WTC11 (cell line): Measurements from ENCODE around the gene AOC1. TPM values are rescaled to one million over a fixed set of nuclear protein-coding genes. Genes with fewer than 3 reads are reported as not detected.

Source experiments
- ATAC-seq: fragments of 200-7000 bp; cut with Tn5 transposase; 2 replicates; pipeline ENCODE4 v1.10.0; 2021; ENCODE audit warnings: mild to moderate bottlenecking, moderate library complexity
- CTCF ChIA-PET: fragments of 300-600 bp; sonication (Branson Sonifier 250); formaldehyde crosslinking; loops from one replicate; lab custom pipeline; 2021; ENCODE audit warnings: antibody characterized with exemption; lab: Charles Lee
- POLR2A ChIA-PET: fragments of 350-600 bp; sonication (Branson Sonifier 250); formaldehyde crosslinking; loops from one replicate; lab custom pipeline; 2021; ENCODE audit warnings: antibody characterized with exemption; lab: Charles Lee
- DNase-seq: peaks from one replicate; pipeline ENCODE4 v3.0.0; 2021; ENCODE audit warnings: low spot score
- H3K27ac Mint-ChIP-seq: 2 replicates; pipeline ENCODE4 v1.8.0; 2021; ENCODE audit warnings: mixed read lengths
- H3K27me3 Mint-ChIP-seq: 2 replicates; pipeline ENCODE4 v1.8.0; 2021; ENCODE audit warnings: low read depth, mild to moderate bottlenecking, moderate library complexity, mixed read lengths
- H3K36me3 Mint-ChIP-seq: 2 replicates; pipeline ENCODE4 v1.8.0; 2021; ENCODE audit warnings: mixed read lengths
- H3K4me1 Mint-ChIP-seq: 2 replicates; pipeline ENCODE4 v1.8.0; 2022; ENCODE audit warnings: mixed read lengths
- H3K4me3 Mint-ChIP-seq: 2 replicates; pipeline ENCODE4 v1.8.0; 2021; ENCODE audit warnings: mild to moderate bottlenecking, moderate library complexity, mixed read lengths
- H3K9me3 Mint-ChIP-seq: 2 replicates; pipeline ENCODE4 v1.8.0; 2021; ENCODE audit warnings: mixed read lengths
- ARID4B ChIP-seq: sonication (generic); formaldehyde crosslinking; IDR thresholded peaks from 2 replicates; pipeline ENCODE4 v1.8.0; 2023; ENCODE audit warnings: missing genetic modification reagents, mild to moderate bottlenecking, borderline replicate concordance
- ATF1 ChIP-seq: sonication (generic); formaldehyde crosslinking; IDR thresholded peaks from 2 replicates; pipeline ENCODE4 v1.8.1; 2023; ENCODE audit warnings: mild to moderate bottlenecking, moderate library complexity, missing genetic modification reagents
- CBFB ChIP-seq: sonication (generic); formaldehyde crosslinking; IDR thresholded peaks from 2 replicates; pipeline ENCODE4 v1.8.1; 2022; ENCODE audit warnings: mild to moderate bottlenecking, low read depth, missing genetic modification reagents
- CREB1 ChIP-seq: sonication (generic); formaldehyde crosslinking; IDR thresholded peaks from 2 replicates; pipeline ENCODE4 v1.8.0; 2023; ENCODE audit warnings: mild to moderate bottlenecking, missing genetic modification reagents
- FOXK1 ChIP-seq: sonication (generic); formaldehyde crosslinking; IDR thresholded peaks from 2 replicates; pipeline ENCODE4 v1.8.0; 2022; ENCODE audit warnings: mild to moderate bottlenecking, moderate library complexity, missing genetic modification reagents
- FOXP1 ChIP-seq: sonication (generic); formaldehyde crosslinking; IDR thresholded peaks from 2 replicates; pipeline ENCODE4 v1.8.0; 2022; ENCODE audit warnings: missing genetic modification reagents, mild to moderate bottlenecking, moderate library complexity, borderline replicate concordance
- GTF2I ChIP-seq: fragments of 250-450 bp; sonication (Bioruptor Pico); conservative IDR thresholded peaks from 2 replicates; pipeline ENCODE4 v1.4.0; 2021; ENCODE audit warnings: mild to moderate bottlenecking
- JUN ChIP-seq: sonication (generic); formaldehyde crosslinking; IDR thresholded peaks from 2 replicates; pipeline ENCODE4 v1.8.0; 2023; ENCODE audit warnings: mild to moderate bottlenecking, missing genetic modification reagents
- KAT7 ChIP-seq: sonication (generic); formaldehyde crosslinking; IDR thresholded peaks from 2 replicates; pipeline ENCODE4 v1.8.1; 2023; ENCODE audit warnings: missing genetic modification reagents, mild to moderate bottlenecking, borderline replicate concordance
- MXD4 ChIP-seq: fragments of 250-450 bp; sonication (Bioruptor Pico); IDR thresholded peaks from 2 replicates; pipeline ENCODE4 v1.8.0; 2021; ENCODE audit warnings: mild to moderate bottlenecking, moderate library complexity, borderline replicate concordance
- NFYB ChIP-seq: sonication (generic); formaldehyde crosslinking; conservative IDR thresholded peaks from 2 replicates; pipeline ENCODE4 v1.8.0; 2022; ENCODE audit warnings: low read depth, missing genetic modification reagents
- NR2C2 ChIP-seq: sonication (generic); formaldehyde crosslinking; IDR thresholded peaks from 2 replicates; pipeline ENCODE4 v1.8.0; 2022; ENCODE audit warnings: mild to moderate bottlenecking, missing genetic modification reagents
- PREB ChIP-seq: sonication (generic); formaldehyde crosslinking; IDR thresholded peaks from 2 replicates; pipeline ENCODE4 v1.8.1; 2022; ENCODE audit warnings: mild to moderate bottlenecking, missing genetic modification reagents, moderate library complexity, borderline replicate concordance
- RELA ChIP-seq: sonication (generic); formaldehyde crosslinking; IDR thresholded peaks from 2 replicates; pipeline ENCODE4 v1.8.1; 2022; ENCODE audit warnings: missing genetic modification reagents, mild to moderate bottlenecking, borderline replicate concordance
- RORB ChIP-seq: fragments of 250-450 bp; sonication (Bioruptor Pico); IDR thresholded peaks from 2 replicates; pipeline ENCODE4 v1.9.0; 2021; ENCODE audit warnings: mild to moderate bottlenecking
- TEAD4 ChIP-seq: sonication (generic); formaldehyde crosslinking; IDR thresholded peaks from 2 replicates; pipeline ENCODE4 v1.8.0; 2022; ENCODE audit warnings: mild to moderate bottlenecking, missing genetic modification reagents
- ZMAT4 ChIP-seq: fragments of 250-450 bp; sonication (Bioruptor Pico); IDR thresholded peaks from 2 replicates; pipeline ENCODE4 v1.9.0; 2021; ENCODE audit warnings: mild to moderate bottlenecking
- ZNF121 ChIP-seq: sonication (generic); formaldehyde crosslinking; IDR thresholded peaks from 2 replicates; pipeline ENCODE4 v1.8.0; 2023; ENCODE audit warnings: missing genetic modification reagents
- ZSCAN18 ChIP-seq: fragments of 250-450 bp; sonication (Bioruptor Pico); IDR thresholded peaks from 2 replicates; pipeline ENCODE4 v2.1.2; 2022; ENCODE audit warnings: mild to moderate bottlenecking, moderate library complexity
- total RNA-seq: library from RNA; stranded (reverse); gene quantifications from 3 replicates; pipeline ENCODE4 v1.2.3, GENCODE V29; 2021
- TF ChIP-seq, protein P1 (sequence below): sonication (generic); formaldehyde crosslinking; conservative IDR thresholded peaks from 2 replicates; pipeline ENCODE4 v1.8.1; 2022; ENCODE audit warnings: mild to moderate bottlenecking, missing genetic modification reagents
- TF ChIP-seq, protein P2 (sequence below): sonication (generic); formaldehyde crosslinking; IDR thresholded peaks from 2 replicates; pipeline ENCODE4 v1.8.0; 2022; ENCODE audit warnings: missing genetic modification reagents
- TF ChIP-seq, protein P3 (sequence below): sonication (generic); formaldehyde crosslinking; IDR thresholded peaks from 2 replicates; pipeline ENCODE4 v1.8.0; 2022; ENCODE audit warnings: mild to moderate bottlenecking, missing genetic modification reagents

Gene AOC1
- total RNA-seq, 1 experiment from 2014 or later, result 0.17 TPM

GRCh38 chr7:150874401-150875198, 22.3 kb downstream of the AOC1 start (continued):
- no peak for TF ChIP-seq GTF2I (CRISPR knock-in tag)
- TF ChIP-seq JUN (CRISPR knock-in tag), result no peak
- TF ChIP-seq CREB1 (CRISPR knock-in tag), result no peak
- no peak for TF ChIP-seq PREB (CRISPR knock-in tag)
- no peak for TF ChIP-seq ZNF121 (CRISPR knock-in tag)
- no peak for TF ChIP-seq FOXP1 (CRISPR knock-in tag)
- no peak for TF ChIP-seq RORB (CRISPR knock-in tag)
- no peak for TF ChIP-seq FOXK1 (CRISPR knock-in tag)
- TF ChIP-seq CBFB (CRISPR knock-in tag), result no peak
- TF ChIP-seq, protein P1, sequence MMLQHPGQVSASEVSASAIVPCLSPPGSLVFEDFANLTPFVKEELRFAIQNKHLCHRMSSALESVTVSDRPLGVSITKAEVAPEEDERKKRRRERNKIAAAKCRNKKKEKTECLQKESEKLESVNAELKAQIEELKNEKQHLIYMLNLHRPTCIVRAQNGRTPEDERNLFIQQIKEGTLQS (CRISPR knock-in tag), result no peak
- TF ChIP-seq NR2C2, result no peak

GRCh38 chr7:150875791-150876190, 23.5 kb downstream of the AOC1 start:
- no peak overlapping the region for H3K27ac Mint-ChIP-seq
- no peak for ATAC-seq
- CTCF ChIA-PET, result interaction anchor here (0.5 to 4.9 kb wide), 30 partner anchors 21 to 143 kb away, joined by 3 to 38 read pairs (median 6); partner anchors contain the start of genes AOC1, TMEM176A and TMEM176B
- TF ChIP-seq, protein P2, sequence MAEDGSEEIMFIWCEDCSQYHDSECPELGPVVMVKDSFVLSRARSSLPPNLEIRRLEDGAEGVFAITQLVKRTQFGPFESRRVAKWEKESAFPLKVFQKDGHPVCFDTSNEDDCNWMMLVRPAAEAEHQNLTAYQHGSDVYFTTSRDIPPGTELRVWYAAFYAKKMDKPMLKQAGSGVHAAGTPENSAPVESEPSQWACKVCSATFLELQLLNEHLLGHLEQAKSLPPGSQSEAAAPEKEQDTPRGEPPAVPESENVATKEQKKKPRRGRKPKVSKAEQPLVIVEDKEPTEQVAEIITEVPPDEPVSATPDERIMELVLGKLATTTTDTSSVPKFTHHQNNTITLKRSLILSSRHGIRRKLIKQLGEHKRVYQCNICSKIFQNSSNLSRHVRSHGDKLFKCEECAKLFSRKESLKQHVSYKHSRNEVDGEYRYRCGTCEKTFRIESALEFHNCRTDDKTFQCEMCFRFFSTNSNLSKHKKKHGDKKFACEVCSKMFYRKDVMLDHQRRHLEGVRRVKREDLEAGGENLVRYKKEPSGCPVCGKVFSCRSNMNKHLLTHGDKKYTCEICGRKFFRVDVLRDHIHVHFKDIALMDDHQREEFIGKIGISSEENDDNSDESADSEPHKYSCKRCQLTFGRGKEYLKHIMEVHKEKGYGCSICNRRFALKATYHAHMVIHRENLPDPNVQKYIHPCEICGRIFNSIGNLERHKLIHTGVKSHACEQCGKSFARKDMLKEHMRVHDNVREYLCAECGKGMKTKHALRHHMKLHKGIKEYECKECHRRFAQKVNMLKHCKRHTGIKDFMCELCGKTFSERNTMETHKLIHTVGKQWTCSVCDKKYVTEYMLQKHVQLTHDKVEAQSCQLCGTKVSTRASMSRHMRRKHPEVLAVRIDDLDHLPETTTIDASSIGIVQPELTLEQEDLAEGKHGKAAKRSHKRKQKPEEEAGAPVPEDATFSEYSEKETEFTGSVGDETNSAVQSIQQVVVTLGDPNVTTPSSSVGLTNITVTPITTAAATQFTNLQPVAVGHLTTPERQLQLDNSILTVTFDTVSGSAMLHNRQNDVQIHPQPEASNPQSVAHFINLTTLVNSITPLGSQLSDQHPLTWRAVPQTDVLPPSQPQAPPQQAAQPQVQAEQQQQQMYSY (CRISPR knock-in tag), result no peak
- TF ChIP-seq ZNF121 (CRISPR knock-in tag) (no peak), ZSCAN18 (CRISPR knock-in tag) (no peak), ATF1 (CRISPR knock-in tag) (no peak), PREB (CRISPR knock-in tag) (no peak), KAT7 (CRISPR knock-in tag) (no peak), FOXP1 (CRISPR knock-in tag) (no peak), MXD4 (CRISPR knock-in tag) (no peak), NFYB (no peak), ZMAT4 (CRISPR knock-in tag) (no peak), ARID4B (CRISPR knock-in tag) (no peak), RELA (CRISPR knock-in tag) (no peak), TEAD4 (no peak)
- TF ChIP-seq, protein P3, sequence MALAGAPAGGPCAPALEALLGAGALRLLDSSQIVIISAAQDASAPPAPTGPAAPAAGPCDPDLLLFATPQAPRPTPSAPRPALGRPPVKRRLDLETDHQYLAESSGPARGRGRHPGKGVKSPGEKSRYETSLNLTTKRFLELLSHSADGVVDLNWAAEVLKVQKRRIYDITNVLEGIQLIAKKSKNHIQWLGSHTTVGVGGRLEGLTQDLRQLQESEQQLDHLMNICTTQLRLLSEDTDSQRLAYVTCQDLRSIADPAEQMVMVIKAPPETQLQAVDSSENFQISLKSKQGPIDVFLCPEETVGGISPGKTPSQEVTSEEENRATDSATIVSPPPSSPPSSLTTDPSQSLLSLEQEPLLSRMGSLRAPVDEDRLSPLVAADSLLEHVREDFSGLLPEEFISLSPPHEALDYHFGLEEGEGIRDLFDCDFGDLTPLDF (CRISPR knock-in tag), result no peak

More at GRCh38 chr7:150875791-150876190, 23.5 kb downstream of the AOC1 start:
- POLR2A ChIA-PET, result no interaction called here
- Mint-ChIP-seq H3K9me3 (peaks cover 16% of the 10 kb centered on the region), H3K4me3 (no peak overlapping the region), H3K4me1 (peaks cover 16% of the 10 kb centered on the region), H3K36me3 (peaks cover 4% of the 10 kb centered on the region), H3K27me3 (peaks cover 5% of the 10 kb centered on the region; the same call in 1 of the 2 replicates)
- no peak for DNase-seq
